ENCODE measurements around the gene DNAJC9.

DNA sequence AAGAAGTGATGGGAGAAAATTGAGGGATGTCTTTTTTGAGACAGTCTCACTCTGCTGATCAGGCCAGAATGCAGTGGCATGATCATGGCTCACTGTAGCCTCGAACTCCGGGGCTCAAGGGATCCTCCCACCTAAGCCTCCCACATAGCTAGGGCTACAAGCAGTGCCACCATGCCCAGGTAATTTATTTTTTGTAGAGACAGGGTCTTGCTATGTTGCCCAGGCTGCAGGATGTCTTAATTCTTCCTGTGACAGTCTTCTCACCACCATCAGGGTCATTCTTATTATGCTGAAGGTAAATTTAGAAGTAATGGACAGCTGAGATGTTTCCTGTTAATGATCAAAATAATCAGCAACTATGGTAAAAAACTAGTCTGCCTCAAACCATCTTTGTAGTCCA lies 7.1 kb downstream of the DNAJC9 start:
- no peak for TF ChIP-seq POLR2AphosphoS5 (IDR thresholded peaks at IDR 0.05; ENCODE audit: low read depth, low read length)
- TF ChIP-seq, protein P1, sequence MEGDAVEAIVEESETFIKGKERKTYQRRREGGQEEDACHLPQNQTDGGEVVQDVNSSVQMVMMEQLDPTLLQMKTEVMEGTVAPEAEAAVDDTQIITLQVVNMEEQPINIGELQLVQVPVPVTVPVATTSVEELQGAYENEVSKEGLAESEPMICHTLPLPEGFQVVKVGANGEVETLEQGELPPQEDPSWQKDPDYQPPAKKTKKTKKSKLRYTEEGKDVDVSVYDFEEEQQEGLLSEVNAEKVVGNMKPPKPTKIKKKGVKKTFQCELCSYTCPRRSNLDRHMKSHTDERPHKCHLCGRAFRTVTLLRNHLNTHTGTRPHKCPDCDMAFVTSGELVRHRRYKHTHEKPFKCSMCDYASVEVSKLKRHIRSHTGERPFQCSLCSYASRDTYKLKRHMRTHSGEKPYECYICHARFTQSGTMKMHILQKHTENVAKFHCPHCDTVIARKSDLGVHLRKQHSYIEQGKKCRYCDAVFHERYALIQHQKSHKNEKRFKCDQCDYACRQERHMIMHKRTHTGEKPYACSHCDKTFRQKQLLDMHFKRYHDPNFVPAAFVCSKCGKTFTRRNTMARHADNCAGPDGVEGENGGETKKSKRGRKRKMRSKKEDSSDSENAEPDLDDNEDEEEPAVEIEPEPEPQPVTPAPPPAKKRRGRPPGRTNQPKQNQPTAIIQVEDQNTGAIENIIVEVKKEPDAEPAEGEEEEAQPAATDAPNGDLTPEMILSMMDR (IDR thresholded peaks at IDR 0.05): no peak
- TF ChIP-seq, protein P2, sequence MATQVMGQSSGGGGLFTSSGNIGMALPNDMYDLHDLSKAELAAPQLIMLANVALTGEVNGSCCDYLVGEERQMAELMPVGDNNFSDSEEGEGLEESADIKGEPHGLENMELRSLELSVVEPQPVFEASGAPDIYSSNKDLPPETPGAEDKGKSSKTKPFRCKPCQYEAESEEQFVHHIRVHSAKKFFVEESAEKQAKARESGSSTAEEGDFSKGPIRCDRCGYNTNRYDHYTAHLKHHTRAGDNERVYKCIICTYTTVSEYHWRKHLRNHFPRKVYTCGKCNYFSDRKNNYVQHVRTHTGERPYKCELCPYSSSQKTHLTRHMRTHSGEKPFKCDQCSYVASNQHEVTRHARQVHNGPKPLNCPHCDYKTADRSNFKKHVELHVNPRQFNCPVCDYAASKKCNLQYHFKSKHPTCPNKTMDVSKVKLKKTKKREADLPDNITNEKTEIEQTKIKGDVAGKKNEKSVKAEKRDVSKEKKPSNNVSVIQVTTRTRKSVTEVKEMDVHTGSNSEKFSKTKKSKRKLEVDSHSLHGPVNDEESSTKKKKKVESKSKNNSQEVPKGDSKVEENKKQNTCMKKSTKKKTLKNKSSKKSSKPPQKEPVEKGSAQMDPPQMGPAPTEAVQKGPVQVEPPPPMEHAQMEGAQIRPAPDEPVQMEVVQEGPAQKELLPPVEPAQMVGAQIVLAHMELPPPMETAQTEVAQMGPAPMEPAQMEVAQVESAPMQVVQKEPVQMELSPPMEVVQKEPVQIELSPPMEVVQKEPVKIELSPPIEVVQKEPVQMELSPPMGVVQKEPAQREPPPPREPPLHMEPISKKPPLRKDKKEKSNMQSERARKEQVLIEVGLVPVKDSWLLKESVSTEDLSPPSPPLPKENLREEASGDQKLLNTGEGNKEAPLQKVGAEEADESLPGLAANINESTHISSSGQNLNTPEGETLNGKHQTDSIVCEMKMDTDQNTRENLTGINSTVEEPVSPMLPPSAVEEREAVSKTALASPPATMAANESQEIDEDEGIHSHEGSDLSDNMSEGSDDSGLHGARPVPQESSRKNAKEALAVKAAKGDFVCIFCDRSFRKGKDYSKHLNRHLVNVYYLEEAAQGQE (IDR thresholded peaks at IDR 0.05; ENCODE audit: insufficient read depth in 1 of 2, low read depth in 2 of 2, low read length in 1 of 2): no peak
